ENCODE measurements around the gene AP2M1.

GRCh38 chr3:184184546-184185230, 10.0 kb downstream of the AP2M1 start:
- no peak for TF ChIP-seq CTCF (IDR thresholded peaks at IDR 0.05)
- TF ChIP-seq EP300 (IDR thresholded peaks at IDR 0.05): no peak

All from sigmoid colon (tissue), 4 donors.